Endothelial cell of umbilical vein (primary cell): ENCODE results near the gene ZDHHC7. TPM values are rescaled to one million over a fixed set of nuclear protein-coding genes. Genes with fewer than 3 reads are reported as not detected.

ENCODE experiments used
- BruUV-seq: library from RNA; stranded (reverse); fragments of 400-500 nt; replicated peaks from 2 replicates; lab custom pipeline; 2021; lab: Mats Ljungman, UMichigan
- CTCF ChIA-PET: fragments of 300-600, 350-600 bp; sonication (Branson Sonifier 250); formaldehyde crosslinking; loops from one replicate; lab custom pipeline; 2021; ENCODE audit warnings: antibody characterized with exemption, inconsistent platforms; lab: Charles Lee
- POLR2A ChIA-PET: fragments of 300-600, 350-600 bp; sonication (Branson Sonifier 250); formaldehyde crosslinking; loops from one replicate; lab custom pipeline; 2021; ENCODE audit warnings: antibody characterized with exemption, inconsistent platforms; lab: Charles Lee
- DNase-seq: peaks from one replicate; pipeline ENCODE4 v3.0.0-alpha.2; 2011; ENCODE audit warnings: low read depth, low spot score
- FAIRE-seq: peaks from 2 replicates; lab custom pipeline; 2011; peaks lifted over from hg19 to GRCh38; lab: Jason Lieb, UNC
- H2AFZ ChIP-seq: 2 replicates; pipeline ENCODE4 v1.6.0; 2012; ENCODE audit warnings: low read depth, low read length, control low read depth, inconsistent platforms
- H3K27ac ChIP-seq: 2 replicates; pipeline ENCODE4 v1.5.1; 2011; ENCODE audit warnings: low read depth, mild to moderate bottlenecking, control low read depth, low read length, moderate library complexity; ENCODE audit not compliant: insufficient read depth
- H3K27me3 ChIP-seq, 2 experiments: 2 replicates each; pipeline versions ENCODE4 v1.6.0 to v1.6.1; 2011; ENCODE audit warnings: low read length in 2 of 2, mixed read lengths in 1 of 2; ENCODE audit not compliant: control insufficient read depth in 2 of 2, insufficient read depth in 2 of 2
- H3K36me3 ChIP-seq, 2 experiments: 2 replicates in 1 of 2; 3 replicates in 1 of 2; pipeline ENCODE4 v1.5.1; 2011; ENCODE audit warnings: low read length in 2 of 2, mild to moderate bottlenecking in 1 of 2, moderate library complexity in 1 of 2; ENCODE audit not compliant: control insufficient read depth in 2 of 2, insufficient read depth in 2 of 2; ENCODE audit errors: extremely low read depth in 1 of 2
- H3K4me1 ChIP-seq: 3 replicates; pipeline ENCODE4 v1.5.1; 2011; ENCODE audit warnings: mild to moderate bottlenecking, low read length; ENCODE audit not compliant: control insufficient read depth, insufficient read depth; ENCODE audit errors: extremely low read depth
- H3K4me2 ChIP-seq: 2 replicates; pipeline ENCODE4 v1.6.1; 2011; ENCODE audit warnings: low read length, control low read depth, mixed read lengths; ENCODE audit not compliant: insufficient read depth
- H3K4me3 ChIP-seq, 3 experiments: fragments of 200-600 bp in 1 of 3; sonication (generic), shearing (Covaris generic) in 1 of 3; replicated peaks in 1 of 3; 2 replicates each; pipeline ENCODE4 v1.5.1; 2011 to 2016; ENCODE audit warnings: control low read depth in 3 of 3, low read length in 3 of 3, mild to moderate bottlenecking in 2 of 3, inconsistent platforms in 1 of 3, low read depth in 1 of 3, moderate library complexity in 1 of 3; ENCODE audit not compliant: insufficient read depth in 1 of 3
- H3K79me2 ChIP-seq: 2 replicates; pipeline ENCODE4 v1.6.0; 2012; ENCODE audit warnings: low read length, inconsistent platforms; ENCODE audit not compliant: control insufficient read depth, insufficient read depth
- H3K9ac ChIP-seq: replicated peaks from 2 replicates; pipeline ENCODE3; 2011; ENCODE audit warnings: low read length, control low read depth; ENCODE audit not compliant: insufficient read depth; ENCODE audit errors: extremely low read depth
- H3K9me1 ChIP-seq: replicated peaks from 3 replicates; pipeline ENCODE4 v1.6.0; 2011; ENCODE audit warnings: mild to moderate bottlenecking, low read length; ENCODE audit not compliant: control insufficient read depth, insufficient read depth; ENCODE audit errors: extremely low read depth
- H3K9me3 ChIP-seq: replicated peaks from 2 replicates; pipeline ENCODE4 v1.5.1; 2012; ENCODE audit warnings: low read length, inconsistent platforms; ENCODE audit not compliant: control insufficient read depth, insufficient read depth
- H4K20me1 ChIP-seq: replicated peaks from 2 replicates; pipeline ENCODE3; 2011; ENCODE audit warnings: mild to moderate bottlenecking, low read length; ENCODE audit not compliant: control insufficient read depth, insufficient read depth; ENCODE audit errors: extremely low read depth
- CTCF ChIP-seq, 2 donors: IDR thresholded peaks; 1 replicate in 1 of 2; 2 replicates in 1 of 2; pipeline ENCODE4 v1.5.1; 2011; ENCODE audit warnings: low read length in 2 of 2, mild to moderate bottlenecking in 2 of 2, moderate library complexity in 2 of 2, control low read depth in 1 of 2, inconsistent platforms in 1 of 2, low read depth in 1 of 2; ENCODE audit not compliant: insufficient read depth in 1 of 2; ENCODE audit errors: extremely low read depth in 1 of 2
- EZH2 ChIP-seq: IDR thresholded peaks from 2 replicates; pipeline ENCODE4 v1.6.1; 2012; ENCODE audit warnings: borderline replicate concordance, low read depth, mild to moderate bottlenecking, moderate library complexity, low read length, inconsistent platforms; ENCODE audit not compliant: severe bottlenecking
- GATA2 ChIP-seq: IDR thresholded peaks from 2 replicates; pipeline ENCODE4 v1.7.0; 2011; ENCODE audit warnings: low read depth, mild to moderate bottlenecking, moderate library complexity, mixed read lengths, low read length; ENCODE audit not compliant: insufficient read length, insufficient read depth
- JUN ChIP-seq: IDR thresholded peaks from 2 replicates; pipeline ENCODE4 v1.6.1; 2011; ENCODE audit warnings: borderline replicate concordance, low read depth; ENCODE audit not compliant: insufficient read length, insufficient read depth
- dilution Hi-C: fragments of 300-500 bp; cut with MboI; formaldehyde crosslinking; loops from one replicate; pipeline ENCODE4 v1.15.0; 2019; ENCODE audit warnings: low sequenced_read_pairs; ENCODE audit not compliant: extremely low pct_ligation_motif_present
- intact Hi-C: fragments of 100-400 bp; cut with micrococcal nuclease; formaldehyde crosslinking; loops from one replicate; pipeline ENCODE4 v1.10.0; 2022
- polyA plus RNA-seq, 4 experiments: library from polyadenylated mRNA; depleted of rRNA in 3 of 4; stranded (reverse) in 3 of 4; unstranded in 1 of 4; fragments of >200 nt; gene quantifications; 2 replicates each; pipeline versions ENCODE4 v1.2.1 to v1.2.3, GENCODE V29; 2011 to 2012; ENCODE audit warnings: missing spikeins in 1 of 4
- total RNA-seq: library from RNA; stranded (reverse); gene quantifications from 2 replicates; pipeline ENCODE4 v1.2.3, GENCODE V29; 2021

The ZDHHC7 gene
- total and polyA plus RNA-seq, 2 donors (not counting 3 experiments of a cell fraction or from before 2014, with no cell fraction given), result 44.1 to 46.2 TPM

GRCh38 chr16:84931107-84931494 is 80.2 kb downstream of the ZDHHC7 start:
- intact Hi-C loops, result no loop called here
- Histone ChIP-seq H2AFZ (no peak overlapping the region), H3K79me2 (no peaks in the 10 kb centered on the region), H3K9ac (no peak overlapping the region), H3K27me3 (no peaks in the 10 kb centered on the region), H3K27ac (no peak overlapping the region), H3K36me3 (no peaks in the 10 kb centered on the region), H3K4me3 (no peak overlapping the region), H3K9me1 (no peaks in the 10 kb centered on the region), H3K4me2 (no peak overlapping the region), H3K9me3 (no peaks in the 10 kb centered on the region), H3K4me1 (no peaks in the 10 kb centered on the region), H4K20me1 (no peaks in the 10 kb centered on the region)
- dilution Hi-C loops, result no loop called here
- no peak for TF ChIP-seq JUN
- TF ChIP-seq EZH2, result no peak
- TF ChIP-seq CTCF (IDR thresholded peaks at IDR 0.05; ENCODE audit: extremely low read depth in 1 of 2, insufficient read depth in 1 of 2, low read depth in 1 of 2, low read length in 2 of 2), result no peak
- TF ChIP-seq GATA2, result no peak
- no TSS peak for BruUV-seq
- POLR2A ChIA-PET, result no interaction called here
- no peak for FAIRE-seq
- DNase-seq, result no peak
- CTCF ChIA-PET, result no interaction called here
